ENCODE results near the gene BIRC6. TPM values are rescaled to one million over a fixed set of nuclear protein-coding genes. Genes with fewer than 3 reads are reported as not detected.

The BIRC6 gene
- total RNA-seq, 6 experiments from 2014 or later: 43.1 to 63.5 (median 47.2) TPM

GRCh38 chr2:32614084-32614483 lies 257.3 kb downstream of the BIRC6 start:
- intact Hi-C loops (cut with DNase I): no loop called here
- TF ChIP-seq POLR2A (IDR thresholded peaks at IDR 0.05): no peak
- TF ChIP-seq CTCF (IDR thresholded peaks at IDR 0.05): no peak
- no peaks in the 10 kb centered on the region for H3K9me3 ChIP-seq
- no peak overlapping the region for H3K4me3 ChIP-seq
- peaks cover 0 to 54% (median 6%) of the 10 kb centered on the region in 4 donors for H3K36me3 ChIP-seq
- no peaks in the 10 kb centered on the region for H3K27me3 ChIP-seq
- H3K27ac ChIP-seq: no peak overlapping the region
- DNase-seq: no peak
- H3K4me1 ChIP-seq: no peaks in the 10 kb centered on the region
- WGBS (ENCODE audit: insufficient coverage, low coverage, low lambda C conversion rate, missing lambda C conversion rate): 100% methylated on average over 1 of the region's 1 CpG
- peak; percentile 32 to 61 (median 43) for ATAC-seq

GRCh38 chr2:32617599-32618189 lies 260.9 kb downstream of the BIRC6 start:
- TF ChIP-seq POLR2A (IDR thresholded peaks at IDR 0.05) (no peak), CTCF (IDR thresholded peaks at IDR 0.05) (no peak)
- ATAC-seq (peak; percentile 14 to 26 (median 24)), DNase-seq (no peak)
- H3K36me3 ChIP-seq: peaks cover 0 to 44% (median 2%) of the 10 kb centered on the region in 4 donors
- H3K27ac ChIP-seq: no peak overlapping the region
- peaks cover 0 to 6% (median 3%) of the 10 kb centered on the region in 4 donors for H3K4me1 ChIP-seq
- H3K4me3 ChIP-seq: no peak overlapping the region
- H3K9me3 ChIP-seq: no peaks in the 10 kb centered on the region
- intact Hi-C loops (cut with DNase I): no loop called here
- WGBS (ENCODE audit: insufficient coverage, low coverage, low lambda C conversion rate, missing lambda C conversion rate): 66% methylated on average over 4 of the region's 5 CpGs
- no peaks in the 10 kb centered on the region for H3K27me3 ChIP-seq

- no peaks in the 10 kb centered on the region for H3K9me3 ChIP-seq
- no peaks in the 10 kb centered on the region for H3K27me3 ChIP-seq
- peaks cover 0 to 20% (median 0%) of the 10 kb centered on the region in 4 donors for H3K36me3 ChIP-seq
- intact Hi-C loops (cut with DNase I): no loop called here
- no peak overlapping the region for H3K4me3 ChIP-seq
- WGBS (ENCODE audit: insufficient coverage, low coverage, low lambda C conversion rate, missing lambda C conversion rate): 33% methylated on average over 2 of the region's 2 CpGs
- TF ChIP-seq CTCF (IDR thresholded peaks at IDR 0.05): no peak
- TF ChIP-seq POLR2A (IDR thresholded peaks at IDR 0.05): no peak
- H3K27ac ChIP-seq: no peak overlapping the region
- ATAC-seq: peak in 3 of 4 donors; percentile 7 to 12 (median 11)
- no peak for DNase-seq
- peaks cover 0 to 7% (median 3%) of the 10 kb centered on the region in 4 donors for H3K4me1 ChIP-seq
Observed at GRCh38 chr2:32622570-32623310, 265.9 kb downstream of the BIRC6 start.

GRCh38 chr2:32623311-32623706 lies 266.5 kb downstream of the BIRC6 start:
- H3K27ac ChIP-seq: no peak overlapping the region
- no peak for TF ChIP-seq CTCF (IDR thresholded peaks at IDR 0.05)
- TF ChIP-seq POLR2A (IDR thresholded peaks at IDR 0.05): no peak

More at GRCh38 chr2:32623311-32623706, 266.5 kb downstream of the BIRC6 start:
- intact Hi-C loops (cut with DNase I): no loop called here
- WGBS (ENCODE audit: insufficient coverage, low coverage, low lambda C conversion rate, missing lambda C conversion rate): 77% methylated on average over 6 of the region's 6 CpGs
- DNase-seq (no peak), ATAC-seq (no peak)
- H3K4me1 ChIP-seq: peaks cover 0 to 7% (median 3%) of the 10 kb centered on the region in 4 donors
- H3K27me3 ChIP-seq: no peaks in the 10 kb centered on the region
- no peak overlapping the region for H3K4me3 ChIP-seq
- peaks cover 0 to 14% (median 0%) of the 10 kb centered on the region in 4 donors for H3K36me3 ChIP-seq
- no peaks in the 10 kb centered on the region for H3K9me3 ChIP-seq
